Kidney epithelial cell (primary cell): ENCODE measurements around the gene RNF208. TPM values are rescaled to one million over a fixed set of nuclear protein-coding genes. Genes with fewer than 3 reads are reported as not detected.

ENCODE experiments used
- DNase-seq: peaks from one replicate; pipeline ENCODE4 v3.0.0-alpha.2; 2010; ENCODE audit warnings: low read depth
- H3K27me3 ChIP-seq: 2 replicates; pipeline ENCODE4 v1.6.0; 2011; ENCODE audit warnings: low read length; ENCODE audit not compliant: control insufficient read depth, insufficient read depth
- H3K36me3 ChIP-seq: 2 replicates; pipeline ENCODE4 v1.5.1; 2011; ENCODE audit warnings: low read length; ENCODE audit not compliant: control insufficient read depth, insufficient read depth
- H3K4me3 ChIP-seq: 2 replicates; pipeline ENCODE4 v1.5.1; 2011; ENCODE audit warnings: low read depth, mild to moderate bottlenecking, control low read depth, low read length
- total RNA-seq: library from RNA; depleted of rRNA; stranded (reverse); fragments of >200 nt; gene quantifications from 2 replicates; pipeline ENCODE4 v1.2.3, GENCODE V29; 2015
- TF ChIP-seq, protein P1 (sequence below): IDR thresholded peaks from 2 replicates; pipeline ENCODE4 v1.5.1; 2011; ENCODE audit warnings: mild to moderate bottlenecking, moderate library complexity, low read length, control low read depth, inconsistent platforms; ENCODE audit not compliant: insufficient read depth, poor library complexity, severe bottlenecking

The RNF208 gene
- total RNA-seq, 1 donor from 2014 or later: 4.2 TPM

DNA sequence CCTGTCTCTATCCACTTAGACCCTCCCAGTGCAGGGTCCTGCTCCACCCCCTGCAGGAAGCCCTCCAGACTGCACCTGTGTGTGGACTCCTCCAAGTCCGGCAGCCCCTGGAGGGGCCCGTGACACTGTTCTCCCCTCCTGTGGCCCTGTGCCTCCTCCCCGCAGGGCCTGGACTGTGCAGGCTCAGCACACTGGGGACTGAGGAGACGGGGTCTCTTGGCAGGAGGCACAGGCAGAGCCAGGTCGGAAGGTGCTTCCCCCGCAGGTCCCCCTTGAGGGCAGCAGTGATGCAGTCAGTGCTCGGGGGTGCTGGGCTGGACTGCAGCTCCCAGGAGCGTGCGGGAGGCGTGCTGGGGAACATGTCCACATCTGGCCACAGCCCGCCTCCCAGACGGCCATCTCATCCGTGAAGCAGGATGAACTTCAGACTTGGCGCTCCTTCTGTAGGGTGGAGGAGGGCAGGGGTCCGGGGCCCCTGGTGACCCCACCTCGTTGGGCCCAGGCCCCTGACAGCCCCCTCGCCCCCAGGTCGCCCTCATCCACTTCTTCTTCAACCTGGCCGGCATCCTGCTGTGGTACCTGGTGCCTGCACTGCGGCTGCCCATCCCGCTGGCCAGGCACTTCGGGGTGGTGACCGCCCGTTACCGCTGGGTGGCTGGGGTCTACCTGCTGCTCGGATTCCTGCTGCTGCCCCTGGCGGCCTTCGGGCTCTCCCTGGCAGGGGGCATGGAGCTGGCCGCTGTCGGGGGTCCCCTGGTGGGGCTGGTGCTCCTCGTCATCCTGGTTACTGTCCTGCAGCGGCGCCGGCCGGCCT, 13.6 kb upstream of the RNF208 start:
- DNase-seq: no peak
- Histone ChIP-seq H3K27me3 (peaks cover 42% of the 10 kb centered on the region), H3K36me3 (no peaks in the 10 kb centered on the region), H3K4me3 (no peak overlapping the region)
- TF ChIP-seq, protein P1, sequence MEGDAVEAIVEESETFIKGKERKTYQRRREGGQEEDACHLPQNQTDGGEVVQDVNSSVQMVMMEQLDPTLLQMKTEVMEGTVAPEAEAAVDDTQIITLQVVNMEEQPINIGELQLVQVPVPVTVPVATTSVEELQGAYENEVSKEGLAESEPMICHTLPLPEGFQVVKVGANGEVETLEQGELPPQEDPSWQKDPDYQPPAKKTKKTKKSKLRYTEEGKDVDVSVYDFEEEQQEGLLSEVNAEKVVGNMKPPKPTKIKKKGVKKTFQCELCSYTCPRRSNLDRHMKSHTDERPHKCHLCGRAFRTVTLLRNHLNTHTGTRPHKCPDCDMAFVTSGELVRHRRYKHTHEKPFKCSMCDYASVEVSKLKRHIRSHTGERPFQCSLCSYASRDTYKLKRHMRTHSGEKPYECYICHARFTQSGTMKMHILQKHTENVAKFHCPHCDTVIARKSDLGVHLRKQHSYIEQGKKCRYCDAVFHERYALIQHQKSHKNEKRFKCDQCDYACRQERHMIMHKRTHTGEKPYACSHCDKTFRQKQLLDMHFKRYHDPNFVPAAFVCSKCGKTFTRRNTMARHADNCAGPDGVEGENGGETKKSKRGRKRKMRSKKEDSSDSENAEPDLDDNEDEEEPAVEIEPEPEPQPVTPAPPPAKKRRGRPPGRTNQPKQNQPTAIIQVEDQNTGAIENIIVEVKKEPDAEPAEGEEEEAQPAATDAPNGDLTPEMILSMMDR: no peak

DNA sequence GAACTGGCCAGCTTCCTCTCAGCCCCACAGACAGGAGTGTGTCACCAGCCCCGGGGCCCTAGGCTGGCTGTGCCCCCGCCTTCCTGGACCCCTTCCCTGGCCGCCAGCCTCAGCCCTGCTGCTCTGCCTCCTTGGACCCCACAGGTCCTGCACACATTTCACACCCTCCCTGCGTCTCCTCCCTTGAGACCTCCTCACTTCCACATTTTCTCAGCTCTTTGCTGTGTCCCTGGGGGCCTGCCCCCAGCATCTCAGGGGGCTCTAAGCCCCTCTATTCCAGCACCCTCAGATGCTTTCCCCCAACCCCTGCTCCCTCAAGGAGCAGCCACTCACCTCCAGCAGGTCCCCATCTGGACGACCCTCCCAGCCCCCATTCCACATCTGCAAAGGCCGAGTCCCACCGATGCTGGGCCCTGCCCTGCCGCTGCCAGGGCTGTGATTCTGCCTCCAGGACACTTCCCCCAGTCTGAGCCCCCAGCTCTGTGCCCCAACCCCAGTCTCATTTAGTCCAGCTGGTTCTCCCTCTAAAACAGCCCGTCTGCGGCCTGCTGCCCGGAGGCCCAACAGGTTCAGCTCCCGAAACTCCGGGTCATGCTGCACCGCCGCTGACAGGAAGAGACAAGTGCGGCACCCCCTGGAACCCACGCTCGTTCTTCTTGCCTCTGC, 12.9 kb upstream of the RNF208 start:
- no peak for DNase-seq
- TF ChIP-seq, protein P1: no peak
- peaks cover 46% of the 10 kb centered on the region for H3K27me3 ChIP-seq
- no peaks in the 10 kb centered on the region for H3K36me3 ChIP-seq
- no peak overlapping the region for H3K4me3 ChIP-seq

DNA sequence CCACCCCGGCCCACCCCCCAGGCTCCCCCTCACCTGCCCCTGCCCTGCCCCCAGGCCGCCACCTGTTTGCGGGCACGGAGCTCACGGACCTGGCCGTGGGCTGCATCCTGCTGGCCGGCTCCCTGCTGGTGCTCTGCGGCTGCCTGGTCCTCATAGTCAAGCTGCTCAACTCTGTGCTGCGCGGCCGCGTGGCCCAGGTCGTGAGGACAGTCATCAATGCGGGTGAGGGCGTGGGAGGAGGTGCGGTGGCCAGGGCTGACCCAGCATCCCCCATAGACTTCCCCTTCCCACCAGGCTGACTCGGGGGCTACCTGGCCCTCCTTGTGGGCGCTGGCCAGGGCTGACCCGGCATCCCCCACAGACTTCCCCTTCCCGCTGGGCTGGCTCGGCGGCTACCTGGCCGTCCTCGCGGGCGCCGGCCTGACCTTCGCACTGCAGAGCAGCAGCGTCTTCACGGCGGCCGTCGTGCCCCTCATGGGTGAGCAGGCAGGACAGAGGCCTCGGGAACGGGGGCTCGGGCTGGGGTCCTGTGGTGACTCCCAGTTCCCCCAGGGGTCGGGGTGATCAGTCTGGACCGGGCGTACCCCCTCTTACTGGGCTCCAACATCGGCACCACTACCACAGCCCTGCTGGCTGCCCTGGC, 12.1 kb upstream of the RNF208 start:
- no peak for DNase-seq
- H3K27me3 ChIP-seq: peaks cover 52% of the 10 kb centered on the region
- TF ChIP-seq, protein P1: no peak

DNA sequence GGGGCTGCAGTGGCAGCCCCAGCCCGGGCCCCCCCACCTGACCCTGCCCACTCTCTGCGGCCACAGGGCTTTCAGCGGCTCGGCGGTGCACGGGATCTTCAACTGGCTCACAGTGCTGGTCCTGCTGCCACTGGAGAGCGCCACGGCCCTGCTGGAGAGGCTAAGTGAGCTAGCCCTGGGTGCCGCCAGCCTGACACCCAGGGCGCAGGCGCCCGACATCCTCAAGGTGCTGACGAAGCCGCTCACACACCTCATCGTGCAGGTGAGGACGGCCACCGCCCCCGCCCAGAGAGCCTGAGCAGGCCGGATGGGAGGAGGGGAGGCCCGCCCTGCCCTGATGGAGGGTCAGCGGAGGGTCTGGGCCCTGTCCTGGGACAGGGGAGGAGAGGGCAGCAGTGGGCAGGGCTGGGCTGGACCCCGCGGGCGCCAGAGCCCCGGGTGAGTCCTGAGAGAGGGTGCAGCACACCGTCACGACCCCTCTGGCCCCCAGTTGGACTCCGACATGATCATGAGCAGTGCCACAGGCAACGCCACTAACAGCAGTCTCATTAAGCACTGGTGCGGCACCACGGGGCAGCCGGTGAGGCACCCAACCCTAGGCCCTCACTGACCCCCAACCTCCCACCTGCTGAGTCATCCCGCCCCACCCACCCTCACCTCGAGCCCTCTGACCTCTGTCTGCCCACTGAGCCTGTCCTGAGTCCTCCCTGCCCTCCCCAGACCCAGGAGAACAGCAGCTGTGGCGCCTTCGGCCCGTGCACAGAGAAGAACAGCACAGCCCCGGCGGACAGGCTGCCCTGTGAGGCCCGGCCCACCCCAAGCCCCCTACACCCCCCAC, 11.3 kb upstream of the RNF208 start:
- DNase-seq: no peak
- no peak overlapping the region for H3K4me3 ChIP-seq

More for the DNA sequence above, 12.1 kb upstream of the RNF208 start:
- Histone ChIP-seq H3K36me3 (no peaks in the 10 kb centered on the region), H3K4me3 (no peak overlapping the region)

GRCh38 chr9:137232510-137232909, 10.5 kb upstream of the RNF208 start:
- Histone ChIP-seq H3K27me3 (peaks cover 64% of the 10 kb centered on the region), H3K36me3 (no peaks in the 10 kb centered on the region), H3K4me3 (no peak overlapping the region)
- TF ChIP-seq, protein P1: no peak
- no peak for DNase-seq

More for the DNA sequence above, 11.3 kb upstream of the RNF208 start:
- Histone ChIP-seq H3K27me3 (peaks cover 60% of the 10 kb centered on the region), H3K36me3 (no peaks in the 10 kb centered on the region)
- TF ChIP-seq, protein P1: no peak
